HG02973 (cell line): ENCODE results near the gene MAGI1.

Experiments
- ATAC-seq: cut with Tn5 transposase; IDR thresholded peaks from one replicate; pipeline ENCODE4 v1.9.1; 2021; ENCODE audit warnings: moderate library complexity; ENCODE audit not compliant: unreplicated experiment

Gene MAGI1

DNA sequence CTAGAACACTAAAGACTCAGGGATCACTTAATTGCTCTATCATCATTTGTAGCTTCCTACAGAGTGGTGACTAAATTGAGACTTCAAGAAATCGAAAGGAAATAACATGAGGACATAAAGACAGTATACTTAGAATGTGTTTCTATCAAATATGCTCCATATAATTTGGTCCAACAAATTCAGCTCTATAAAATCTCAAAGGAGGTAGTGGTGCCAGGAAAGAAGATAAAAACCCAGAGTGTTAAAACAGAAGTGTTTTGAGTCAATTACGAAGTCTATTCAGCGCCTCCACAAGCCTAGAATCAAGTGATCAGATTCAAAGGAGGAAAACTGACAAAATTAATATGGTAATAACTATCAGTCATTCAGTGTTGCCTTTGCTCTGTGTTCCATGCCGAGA, 22.9 kb downstream of the MAGI1 start:
- no peak for ATAC-seq

- no peak for ATAC-seq
Measured at GRCh38 chr3:66014651-66015050, 24.1 kb downstream of the MAGI1 start.

GRCh38 chr3:66014056-66014455, 24.7 kb downstream of the MAGI1 start:
- ATAC-seq: no peak

DNA sequence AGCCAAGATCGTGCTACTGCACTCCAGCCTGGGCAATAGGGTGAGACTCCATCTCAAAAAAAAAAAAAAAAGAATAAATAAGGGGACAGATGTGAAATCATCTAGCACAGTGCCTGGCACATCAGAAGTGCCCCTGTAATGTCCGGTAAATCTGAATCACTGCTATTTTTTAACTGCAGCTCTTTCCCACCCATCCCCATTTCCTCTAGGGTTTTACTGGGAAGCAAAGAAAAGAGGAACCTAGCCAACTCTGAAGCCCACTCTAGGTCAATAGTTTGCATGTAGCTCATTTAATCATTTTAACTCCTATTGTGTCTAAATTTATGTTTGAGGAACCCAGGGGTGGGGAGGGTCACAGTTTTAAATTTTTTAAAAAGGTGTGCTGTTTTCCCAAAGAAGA, 26.0 kb downstream of the MAGI1 start:
- ATAC-seq: no peak

DNA sequence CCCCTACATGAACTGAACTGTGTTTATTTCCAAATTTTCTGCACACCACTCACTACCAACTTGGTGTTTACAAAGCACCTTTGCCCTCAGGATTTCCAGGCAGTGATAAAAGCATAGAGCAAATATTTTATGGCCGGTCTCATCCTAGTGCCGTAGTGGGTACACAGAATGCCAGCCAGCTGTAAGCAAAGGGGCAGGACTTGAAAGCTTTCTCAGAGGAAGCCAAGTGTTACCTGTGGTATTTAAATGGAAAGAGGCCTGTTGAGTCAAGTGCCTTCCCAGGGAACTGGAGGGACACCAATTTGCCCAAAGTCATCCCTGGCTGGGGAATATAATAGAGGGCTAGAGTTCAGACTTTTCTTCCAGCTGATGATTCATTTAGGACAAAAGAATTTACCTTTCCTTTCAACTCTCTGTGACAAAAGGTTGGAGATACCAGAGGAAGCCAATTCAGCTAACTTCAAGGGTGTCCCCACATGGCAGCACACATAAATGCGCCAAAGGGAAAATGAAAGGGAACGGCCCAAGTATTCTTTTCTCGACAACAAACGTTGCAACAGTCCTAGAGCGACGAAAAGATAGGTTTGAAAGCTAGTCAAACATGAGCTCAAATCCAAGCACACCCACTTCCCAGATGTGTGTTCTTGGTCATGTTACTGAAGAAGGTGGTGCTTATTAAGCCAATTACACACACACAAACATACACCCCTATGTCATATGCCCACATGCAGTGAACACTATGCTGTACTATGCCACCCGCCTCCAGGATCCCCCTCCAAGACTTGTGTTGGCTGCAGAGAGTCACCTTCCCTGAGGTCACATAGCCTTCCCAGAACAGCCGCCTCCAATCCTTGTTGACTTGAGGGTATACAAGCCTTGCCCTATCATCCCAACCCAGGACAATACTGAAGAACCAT, 27.7 kb downstream of the MAGI1 start:
- ATAC-seq: no peak

GRCh38 chr3:66010348-66010738, 28.4 kb downstream of the MAGI1 start:
- no peak for ATAC-seq

DNA sequence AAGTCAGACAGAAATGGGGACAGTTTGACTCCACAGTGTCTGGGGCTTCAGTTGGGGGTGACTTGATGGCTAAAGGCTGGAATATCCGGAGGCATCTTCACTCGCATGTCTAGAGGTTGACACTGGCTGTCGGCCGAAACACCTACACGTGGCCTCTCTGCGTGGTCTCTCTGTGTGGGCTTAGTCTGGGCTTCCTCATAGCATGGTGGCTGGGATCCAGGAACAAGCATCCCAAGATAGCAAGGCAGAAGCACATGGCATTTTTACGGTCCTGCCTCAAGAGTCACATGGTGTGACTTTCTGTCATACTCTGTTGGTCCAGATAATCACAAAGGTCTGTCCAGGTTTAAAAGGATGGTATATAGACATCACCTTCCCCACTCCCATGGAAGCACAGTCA, 34.5 kb downstream of the MAGI1 start:
- no peak for ATAC-seq

DNA sequence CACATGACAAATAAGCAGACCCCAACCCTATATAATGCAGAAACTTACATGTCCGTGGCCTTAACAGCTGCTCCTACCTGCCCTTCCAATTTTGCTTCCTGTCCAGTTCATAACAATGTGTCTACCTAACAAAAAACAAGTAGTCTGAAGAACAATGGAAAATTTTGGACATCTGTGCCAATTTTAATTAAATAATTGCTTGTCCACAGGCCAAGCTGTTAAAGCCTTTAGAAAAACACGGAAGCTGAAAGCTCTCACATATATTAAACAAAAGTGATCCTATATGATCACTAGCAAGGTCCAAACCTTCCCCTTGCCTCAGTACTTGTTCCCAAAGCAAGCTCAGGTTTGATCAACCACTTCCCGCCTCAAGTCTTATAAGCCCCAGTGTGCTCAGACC, 37.1 kb downstream of the MAGI1 start:
- no peak for ATAC-seq

GRCh38 chr3:66000506-66000905, 38.2 kb downstream of the MAGI1 start:
- no peak for ATAC-seq

DNA sequence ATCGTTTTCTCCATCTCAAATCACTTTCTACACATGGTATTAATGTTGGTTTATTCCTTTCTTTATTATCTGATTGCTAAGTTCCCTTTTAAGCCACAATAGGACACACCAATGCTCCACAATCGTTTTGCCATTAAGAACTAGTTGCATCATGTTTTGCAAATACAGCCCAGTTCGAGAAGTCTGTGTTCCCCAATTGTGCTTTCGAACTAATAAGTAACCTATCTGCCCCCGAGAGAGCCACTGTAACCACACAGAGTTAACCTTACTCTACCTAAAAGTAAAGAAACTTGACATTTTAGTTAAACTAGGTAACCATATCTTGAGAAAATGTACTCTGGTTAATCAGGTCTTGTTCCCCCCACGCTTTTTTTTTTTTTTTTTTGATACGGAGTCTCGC, 39.1 kb downstream of the MAGI1 start:
- no peak for ATAC-seq

- ATAC-seq: no peak
Measured at GRCh38 chr3:65996589-65996988, 42.1 kb downstream of the MAGI1 start.

- no peak for ATAC-seq
Measured at GRCh38 chr3:65995515-65995914, 43.2 kb downstream of the MAGI1 start.

- ATAC-seq: no peak
Measured at GRCh38 chr3:65995030-65995429, 43.7 kb downstream of the MAGI1 start.

- ATAC-seq: no peak
Measured at GRCh38 chr3:65993134-65993900, 45.4 kb downstream of the MAGI1 start.

GRCh38 chr3:65992106-65992505, 46.6 kb downstream of the MAGI1 start:
- no peak for ATAC-seq

GRCh38 chr3:65988411-65989180, 50.1 kb downstream of the MAGI1 start:
- ATAC-seq: no peak

DNA sequence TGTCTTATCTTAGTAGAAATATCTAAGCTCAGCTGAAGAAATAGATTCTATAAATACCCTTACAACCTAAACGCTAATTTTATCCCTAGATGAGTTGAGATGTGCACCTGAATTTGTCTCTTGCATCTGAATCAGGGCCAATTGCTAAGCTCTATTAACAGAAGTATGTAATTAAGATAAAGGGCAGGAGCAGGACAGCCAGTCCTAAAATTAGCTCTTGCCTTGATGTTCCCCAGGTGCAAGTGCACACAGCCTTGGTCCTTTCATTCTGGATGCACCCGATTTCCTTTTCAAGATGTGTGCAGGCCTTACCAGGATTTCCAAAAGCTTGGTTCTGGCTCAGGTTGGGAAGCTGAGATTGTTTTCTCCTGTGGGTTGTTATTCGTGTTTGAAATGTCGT, 52.4 kb downstream of the MAGI1 start:
- no peak for ATAC-seq

GRCh38 chr3:65984975-65985374, 53.7 kb downstream of the MAGI1 start:
- ATAC-seq: no peak

DNA sequence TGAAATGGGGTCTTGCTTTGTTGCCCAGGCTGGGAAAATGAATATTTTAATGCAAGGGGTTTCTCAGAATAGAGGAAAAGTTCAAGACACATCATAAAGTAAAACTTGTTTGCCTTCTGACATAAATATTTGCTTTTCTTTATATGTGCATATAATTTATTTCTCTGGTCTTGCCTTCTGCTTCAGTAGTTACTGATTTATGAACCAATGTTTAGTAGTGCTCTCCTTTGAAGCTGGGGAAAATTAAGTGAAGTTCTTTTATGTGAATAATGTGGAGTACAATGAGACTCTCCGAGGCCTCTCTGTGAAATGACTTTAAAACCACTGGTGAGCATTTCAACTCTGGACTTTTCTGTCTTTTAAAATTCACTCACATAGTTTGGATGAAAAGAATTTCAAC, 55.6 kb downstream of the MAGI1 start:
- ATAC-seq: no peak

- ATAC-seq: no peak
Measured at GRCh38 chr3:65979731-65980130, 59.0 kb downstream of the MAGI1 start.

DNA sequence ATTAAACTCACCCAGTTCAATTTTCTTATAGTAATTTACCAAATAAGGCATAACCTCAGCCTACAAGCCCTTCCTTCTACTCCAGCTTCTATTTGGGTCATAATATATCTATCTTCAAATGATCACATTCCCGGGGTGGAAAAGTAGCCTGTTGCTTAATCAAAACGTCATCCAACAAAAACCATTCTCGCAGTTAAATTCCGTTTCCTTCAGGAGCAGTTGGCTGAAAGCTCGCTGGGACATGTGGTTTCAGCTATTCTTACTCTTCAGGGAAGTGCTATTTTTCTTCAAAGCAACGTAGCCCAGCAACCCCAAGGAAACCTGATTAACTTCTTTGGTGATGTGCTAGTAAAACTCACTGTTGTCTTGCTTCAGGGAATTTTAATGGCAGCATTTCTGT, 59.6 kb downstream of the MAGI1 start:
- no peak for ATAC-seq
